H1 (cell line): ENCODE data around the gene ZFHX2. TPM values are rescaled to one million over a fixed set of nuclear protein-coding genes. Genes with fewer than 3 reads are reported as not detected.

Experiments used
- BCL11A ChIP-seq, 2 experiments: IDR thresholded peaks; one replicate each; pipeline ENCODE4 v1.6.1; 2011; ENCODE audit warnings: low read depth in 2 of 2, low read length in 2 of 2, mild to moderate bottlenecking in 2 of 2
- polyA plus RNA-seq, 7 experiments: library from polyadenylated mRNA; depleted of rRNA in 3 of 7; stranded (reverse) in 5 of 7; unstranded in 2 of 7; fragments of >200 nt in 5 of 7; fragments of 200-250 nt in 2 of 7; gene quantifications; 1 replicate in 5 of 7; 2 replicates in 1 of 7; 4 replicates in 1 of 7; pipeline versions ENCODE4 v1.2.1 to v1.2.3, GENCODE V29; 2011 to 2013; ENCODE audit warnings: missing spikeins in 2 of 7, mixed read lengths in 2 of 7
- total RNA-seq: library from RNA; stranded (reverse); fragmentation: NEBNext Ultra II Directional; extraction: Animal tissue kit (Norgen Biotek cat#: 25700); gene quantifications from 2 replicates; pipeline ENCODE4 v1.2.1, GENCODE V29; 2021

Gene ZFHX2
- total and polyA plus RNA-seq, 2 of the 8 experiments (the other 6 are each of a cell fraction or from before 2014, with no cell fraction given), result 2.7 to 27.0 TPM

- no peak for TF ChIP-seq BCL11A (IDR thresholded peaks at IDR 0.05; ENCODE audit: low read depth in 2 of 2, low read length in 2 of 2)
- TF ChIP-seq, all 59 proteins: peak for 0
These were observed 20.2 kb downstream of the ZFHX2 start (continued) for GRCh38 chr14:23531391-23531790.
